HG03095 (cell line): ENCODE measurements around the gene TMEM218.
"Not testable (repeated sequence)": the region's sequence is repeated elsewhere in the genome, so short reads cannot be mapped to it uniquely, and the experiment has no call there.

Experiments used
- ATAC-seq: cut with Tn5 transposase; IDR thresholded peaks from one replicate; pipeline ENCODE4 v1.9.1; 2021; ENCODE audit warnings: moderate library complexity; ENCODE audit not compliant: unreplicated experiment

Gene TMEM218

GRCh38 chr11:125090816-125091215, 20.6 kb downstream of the TMEM218 start:
- ATAC-seq, result no peak

- ATAC-seq, result not testable (repeated sequence)
Observed at GRCh38 chr11:125090151-125090550, 21.3 kb downstream of the TMEM218 start.

- not testable (repeated sequence) for ATAC-seq
Observed at GRCh38 chr11:125089481-125089880, 21.9 kb downstream of the TMEM218 start.

GRCh38 chr11:125088576-125089455, 22.6 kb downstream of the TMEM218 start:
- no peak for ATAC-seq

- no peak for ATAC-seq
Observed at GRCh38 chr11:125088123-125088522, 23.3 kb downstream of the TMEM218 start.

GRCh38 chr11:125086633-125087296, 24.7 kb downstream of the TMEM218 start:
- ATAC-seq, result no peak

GRCh38 chr11:125085301-125086081, 25.9 kb downstream of the TMEM218 start:
- no peak for ATAC-seq

- no peak for ATAC-seq
Observed at GRCh38 chr11:125084761-125085231, 26.6 kb downstream of the TMEM218 start.

GRCh38 chr11:125084057-125084416, 27.4 kb downstream of the TMEM218 start:
- ATAC-seq, result no peak

- ATAC-seq, result no peak
Observed at GRCh38 chr11:125083312-125084056, 27.9 kb downstream of the TMEM218 start.

GRCh38 chr11:125082611-125083311, 28.7 kb downstream of the TMEM218 start:
- ATAC-seq, result no peak

- ATAC-seq, result no peak
Observed at GRCh38 chr11:125082040-125082439, 29.4 kb downstream of the TMEM218 start.

- no peak for ATAC-seq
Observed at GRCh38 chr11:125081098-125081798, 30.2 kb downstream of the TMEM218 start.

- no peak for ATAC-seq
Observed at GRCh38 chr11:125080531-125080911, 30.9 kb downstream of the TMEM218 start.

- no peak for ATAC-seq
Observed at GRCh38 chr11:125079878-125080530, 31.4 kb downstream of the TMEM218 start.

GRCh38 chr11:125079151-125079877, 32.1 kb downstream of the TMEM218 start:
- no peak for ATAC-seq

GRCh38 chr11:125078516-125079140, 32.8 kb downstream of the TMEM218 start:
- ATAC-seq, result no peak

GRCh38 chr11:125078016-125078415, 33.4 kb downstream of the TMEM218 start:
- ATAC-seq, result no peak
